GM12874 (cell line): ENCODE results near the gene HILPDA.

Experiments used
- CTCF ChIP-seq: IDR thresholded peaks from 2 replicates; pipeline ENCODE4 v1.5.1; 2011; ENCODE audit warnings: low read depth, mild to moderate bottlenecking, control low read depth, low read length, moderate library complexity; ENCODE audit not compliant: insufficient read depth

HILPDA gene

GRCh38 chr7:128435327-128435686, 20.4 kb upstream of the HILPDA start:
- TF ChIP-seq CTCF: no peak

GRCh38 chr7:128437426-128438332, 18.0 kb upstream of the HILPDA start:
- TF ChIP-seq CTCF: no peak

- no peak for TF ChIP-seq CTCF
Observed at GRCh38 chr7:128442356-128442755, 13.3 kb upstream of the HILPDA start.

- no peak for TF ChIP-seq CTCF
Observed at GRCh38 chr7:128443831-128444600, 11.7 kb upstream of the HILPDA start.

- no peak for TF ChIP-seq CTCF
Observed at GRCh38 chr7:128446306-128446705, 9.4 kb upstream of the HILPDA start.

- TF ChIP-seq CTCF: no peak
Observed at GRCh38 chr7:128447941-128448564, 7.6 kb upstream of the HILPDA start.

- TF ChIP-seq CTCF: no peak
Observed at GRCh38 chr7:128448751-128449302, 6.9 kb upstream of the HILPDA start.
